ENCODE measurements around the gene KMT2E.

- TF ChIP-seq EZH2 (IDR thresholded peaks at IDR 0.05), result no peak
- TF ChIP-seq POLR2AphosphoS5 (IDR thresholded peaks at IDR 0.05; ENCODE audit: borderline replicate concordance, low read depth, low read length), result no peak
Measured at GRCh38 chr7:105027176-105027853, 13.3 kb downstream of the KMT2E start.

Data from SK-N-MC (cell line).